Peyer's patch (tissue), 4 donors: ENCODE measurements around the gene SYN1. TPM values are rescaled to one million over a fixed set of nuclear protein-coding genes. Genes with fewer than 3 reads are reported as not detected.

Experiments
- DNase-seq, 3 donors: peaks; one replicate each; pipeline ENCODE4 v3.0.0-alpha.2; 2017 to 2019
- H3K27ac ChIP-seq, 4 donors: fragments of 200-600 bp; sonication (generic); one replicate each; pipeline ENCODE4 v1.5.1; 2016 to 2019
- H3K27me3 ChIP-seq, 2 donors: fragments of 200-600 bp; sonication (generic); one replicate each; pipeline ENCODE4 v1.5.1; 2019
- H3K36me3 ChIP-seq, 3 donors: fragments of 200-600 bp; sonication (generic); one replicate each; pipeline ENCODE4 v1.5.1; 2016 to 2019
- H3K4me1 ChIP-seq, 4 donors: fragments of 200-600 bp; sonication (generic); one replicate each; pipeline ENCODE4 v1.5.1; 2016 to 2019
- H3K4me3 ChIP-seq, 4 donors: fragments of 200-600 bp; sonication (generic); 1 replicate in 3 of 4; 2 replicates in 1 of 4; pipeline ENCODE4 v1.5.1; 2016 to 2019; ENCODE audit warnings: mild to moderate bottlenecking in 1 of 4
- H3K9me3 ChIP-seq, 4 donors: fragments of 200-600 bp; sonication (generic); one replicate each; pipeline ENCODE4 v1.5.1; 2016 to 2019; ENCODE audit warnings: mild to moderate bottlenecking in 1 of 4
- CTCF ChIP-seq, 6 experiments: fragments of 450-650 bp in 4 of 6; fragments of 200-600 bp in 2 of 6; sonication (generic) in 1 of 6; IDR thresholded peaks; one replicate each; pipeline ENCODE4 v1.5.1; 2017 to 2019; ENCODE audit warnings: antibody characterized with exemption in 6 of 6, mild to moderate bottlenecking in 3 of 6, moderate library complexity in 1 of 6
- POLR2A ChIP-seq, 2 donors: fragments of 450-650 bp; IDR thresholded peaks; one replicate each; pipeline ENCODE4 v1.5.1; 2017; ENCODE audit warnings: antibody characterized with exemption in 2 of 2, mild to moderate bottlenecking in 2 of 2, moderate library complexity in 2 of 2
- total RNA-seq, 4 donors: library from RNA; depleted of rRNA; stranded (reverse); fragments of >200 nt; gene quantifications; one replicate each; pipeline ENCODE4 v1.1.0, GENCODE V29; 2016

The SYN1 gene
- total RNA-seq, 4 donors from 2014 or later: 0.67 TPM; not detected in 3

GRCh38 chrX:47623540-47624027, 3.9 kb upstream of the SYN1 start:
- H3K9me3 ChIP-seq: no peaks in the 10 kb centered on the region
- H3K36me3 ChIP-seq: no peaks in the 10 kb centered on the region
- TF ChIP-seq CTCF (IDR thresholded peaks at IDR 0.05): no peak
- no peak for TF ChIP-seq POLR2A (IDR thresholded peaks at IDR 0.05)
- DNase-seq: peak in 2 of 3 donors; percentile 20 to 51
- no peaks in the 10 kb centered on the region for H3K4me1 ChIP-seq
- no peak overlapping the region for H3K27ac ChIP-seq
- H3K4me3 ChIP-seq: peak overlapping the region in 2 of 4 donors; percentile 26 to 32
- H3K27me3 ChIP-seq: no peaks in the 10 kb centered on the region

- Histone ChIP-seq H3K9me3 (no peaks in the 10 kb centered on the region), H3K4me3 (no peak overlapping the region), H3K4me1 (no peaks in the 10 kb centered on the region), H3K27ac (no peak overlapping the region), H3K36me3 (no peaks in the 10 kb centered on the region), H3K27me3 (no peaks in the 10 kb centered on the region)
- TF ChIP-seq POLR2A (IDR thresholded peaks at IDR 0.05): no peak
- no peak for TF ChIP-seq CTCF (IDR thresholded peaks at IDR 0.05)
- DNase-seq: peak in 1 of 3 donors; percentile 11
Observed at GRCh38 chrX:47621851-47622250, 2.2 kb upstream of the SYN1 start.

- Histone ChIP-seq H3K27ac (no peak overlapping the region), H3K9me3 (no peaks in the 10 kb centered on the region), H3K4me1 (no peaks in the 10 kb centered on the region), H3K36me3 (no peaks in the 10 kb centered on the region), H3K4me3 (no peak overlapping the region), H3K27me3 (no peaks in the 10 kb centered on the region)
- DNase-seq: no peak
- no peak for TF ChIP-seq CTCF (IDR thresholded peaks at IDR 0.05)
Observed at GRCh38 chrX:47620303-47620685, 637 bp upstream of the SYN1 start.

GRCh38 chrX:47618923-47619485, 653 bp downstream of the SYN1 start:
- TF ChIP-seq CTCF (IDR thresholded peaks at IDR 0.05): no peak
- TF ChIP-seq POLR2A (IDR thresholded peaks at IDR 0.05): no peak
- H3K27ac ChIP-seq: no peak overlapping the region
- no peaks in the 10 kb centered on the region for H3K9me3 ChIP-seq
- H3K4me1 ChIP-seq: no peaks in the 10 kb centered on the region
- no peaks in the 10 kb centered on the region for H3K36me3 ChIP-seq
- peak overlapping the region in 2 of 4 donors; percentile 43 to 44 for H3K4me3 ChIP-seq
- no peaks in the 10 kb centered on the region for H3K27me3 ChIP-seq
- peak in 1 of 3 donors; percentile 43 for DNase-seq

- no peaks in the 10 kb centered on the region for H3K4me1 ChIP-seq
- no peak overlapping the region for H3K27ac ChIP-seq
- H3K36me3 ChIP-seq: no peaks in the 10 kb centered on the region
- no peak overlapping the region for H3K4me3 ChIP-seq
- DNase-seq: peak in 1 of 3 donors; percentile 36
- no peaks in the 10 kb centered on the region for H3K27me3 ChIP-seq
- no peaks in the 10 kb centered on the region for H3K9me3 ChIP-seq
- TF ChIP-seq CTCF (IDR thresholded peaks at IDR 0.05): no peak
- no peak for TF ChIP-seq POLR2A (IDR thresholded peaks at IDR 0.05)
Observed at GRCh38 chrX:47614618-47615017, 5.0 kb downstream of the SYN1 start.

- no peaks in the 10 kb centered on the region for H3K27me3 ChIP-seq
- TF ChIP-seq CTCF (IDR thresholded peaks at IDR 0.05) (no peak), POLR2A (IDR thresholded peaks at IDR 0.05) (no peak)
- no peaks in the 10 kb centered on the region for H3K36me3 ChIP-seq
- DNase-seq: peak in 1 of 3 donors; percentile 26
- no peaks in the 10 kb centered on the region for H3K9me3 ChIP-seq
- H3K27ac ChIP-seq: no peak overlapping the region
- no peak overlapping the region for H3K4me3 ChIP-seq
- H3K4me1 ChIP-seq: no peaks in the 10 kb centered on the region
Observed at GRCh38 chrX:47613082-47613481, 6.6 kb downstream of the SYN1 start.
